GM12801 (cell line): ENCODE data around the gene DIRAS1.

Experiments used
- CTCF ChIP-seq: IDR thresholded peaks from one replicate; pipeline ENCODE4 v1.5.1; 2011; ENCODE audit warnings: control low read depth; ENCODE audit not compliant: insufficient read length; ENCODE audit errors: extremely low read depth

The DIRAS1 gene

GRCh38 chr19:2680808-2681207, 40.4 kb downstream of the DIRAS1 start:
- no peak for TF ChIP-seq CTCF

GRCh38 chr19:2679439-2679838, 41.7 kb downstream of the DIRAS1 start:
- no peak for TF ChIP-seq CTCF

GRCh38 chr19:2678044-2678671, 43.0 kb downstream of the DIRAS1 start:
- TF ChIP-seq CTCF, result no peak

- TF ChIP-seq CTCF, result no peak
Observed at GRCh38 chr19:2676823-2677222, 44.3 kb downstream of the DIRAS1 start.

- TF ChIP-seq CTCF, result no peak
Observed at GRCh38 chr19:2675892-2676291, 45.3 kb downstream of the DIRAS1 start.

- no peak for TF ChIP-seq CTCF
Observed at GRCh38 chr19:2670217-2670616, 51.0 kb downstream of the DIRAS1 start.

- TF ChIP-seq CTCF, result no peak
Observed at GRCh38 chr19:2668175-2668763, 52.9 kb downstream of the DIRAS1 start.
